BJ (cell line): ENCODE measurements around the gene CAPN9. TPM values are rescaled to one million over a fixed set of nuclear protein-coding genes. Genes with fewer than 3 reads are reported as not detected.
A peak's percentile ranks its signal among the peaks of the same experiment; 100 is the strongest.

Experiments used
- CTCF ChIA-PET: fragments of 350-600 bp; formaldehyde crosslinking; extraction: SDS; loops from one replicate; lab custom pipeline; 2021; ENCODE audit warnings: antibody characterized with exemption, inconsistent platforms; lab: Yijun Ruan, JAX
- POLR2A ChIA-PET: fragments of 300-600 bp; sonication (Branson Sonifier 250); formaldehyde crosslinking; extraction: SDS; loops from one replicate; lab custom pipeline; 2021; ENCODE audit warnings: antibody characterized with exemption; lab: Charles Lee
- DNase-seq: peaks from one replicate; pipeline ENCODE4 v3.0.0-alpha.2; 2011; ENCODE audit warnings: low read depth
- H3K27me3 ChIP-seq: 2 replicates; pipeline ENCODE4 v1.6.0; 2011; ENCODE audit warnings: low read length; ENCODE audit not compliant: control insufficient read depth, insufficient read depth
- H3K36me3 ChIP-seq: 2 replicates; pipeline ENCODE4 v1.5.1; 2011; ENCODE audit warnings: low read length; ENCODE audit not compliant: control insufficient read depth, insufficient read depth
- H3K4me3 ChIP-seq: 2 replicates; pipeline ENCODE4 v1.5.1; 2011; ENCODE audit warnings: low read depth, mild to moderate bottlenecking, control low read depth, low read length
- polyA plus RNA-seq: library from polyadenylated mRNA; depleted of rRNA; stranded (reverse); fragments of >200 nt; gene quantifications from 2 replicates; pipeline ENCODE4 v1.2.3, GENCODE V29; 2011
- TF ChIP-seq, protein P1 (sequence below): IDR thresholded peaks from 2 replicates; pipeline ENCODE4 v1.5.1; 2011; ENCODE audit warnings: low read depth, mild to moderate bottlenecking, control low read depth, inconsistent platforms, low read length, moderate library complexity; ENCODE audit not compliant: insufficient read depth

Gene CAPN9
- polyA plus RNA-seq, 1 experiment, result not detected

- Histone ChIP-seq H3K27me3 (peaks cover 3% of the 10 kb centered on the region; the same call in 1 of the 2 replicates), H3K36me3 (no peaks in the 10 kb centered on the region), H3K4me3 (no peak overlapping the region)
- ChIA-PET CTCF (interaction anchor here (1.3 kb wide), 1 partner anchor 87 kb away, joined by 4 read pairs; no protein-coding TSS in a partner anchor), POLR2A (interaction anchor here (1.0 kb wide), 1 partner anchor 126 kb away, joined by 3 read pairs; no protein-coding TSS in a partner anchor)
- peak; percentile 53 for DNase-seq
- TF ChIP-seq, protein P1, sequence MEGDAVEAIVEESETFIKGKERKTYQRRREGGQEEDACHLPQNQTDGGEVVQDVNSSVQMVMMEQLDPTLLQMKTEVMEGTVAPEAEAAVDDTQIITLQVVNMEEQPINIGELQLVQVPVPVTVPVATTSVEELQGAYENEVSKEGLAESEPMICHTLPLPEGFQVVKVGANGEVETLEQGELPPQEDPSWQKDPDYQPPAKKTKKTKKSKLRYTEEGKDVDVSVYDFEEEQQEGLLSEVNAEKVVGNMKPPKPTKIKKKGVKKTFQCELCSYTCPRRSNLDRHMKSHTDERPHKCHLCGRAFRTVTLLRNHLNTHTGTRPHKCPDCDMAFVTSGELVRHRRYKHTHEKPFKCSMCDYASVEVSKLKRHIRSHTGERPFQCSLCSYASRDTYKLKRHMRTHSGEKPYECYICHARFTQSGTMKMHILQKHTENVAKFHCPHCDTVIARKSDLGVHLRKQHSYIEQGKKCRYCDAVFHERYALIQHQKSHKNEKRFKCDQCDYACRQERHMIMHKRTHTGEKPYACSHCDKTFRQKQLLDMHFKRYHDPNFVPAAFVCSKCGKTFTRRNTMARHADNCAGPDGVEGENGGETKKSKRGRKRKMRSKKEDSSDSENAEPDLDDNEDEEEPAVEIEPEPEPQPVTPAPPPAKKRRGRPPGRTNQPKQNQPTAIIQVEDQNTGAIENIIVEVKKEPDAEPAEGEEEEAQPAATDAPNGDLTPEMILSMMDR, result no peak
Observed at GRCh38 chr1:230768903-230769570, 21.8 kb downstream of the CAPN9 start.

GRCh38 chr1:230770317-230770716, 23.1 kb downstream of the CAPN9 start:
- ChIA-PET POLR2A (no interaction called here), CTCF (interaction anchor here (0.9 kb wide), 1 partner anchor 127 kb away, joined by 3 read pairs; no protein-coding TSS in a partner anchor)
- TF ChIP-seq, protein P1, result no peak

GRCh38 chr1:230771773-230772354, 24.7 kb downstream of the CAPN9 start:
- TF ChIP-seq, protein P1, result no peak
- ChIA-PET POLR2A (interaction anchor here (0.6 kb wide), 1 partner anchor 736 kb away, joined by 4 read pairs; no protein-coding TSS in a partner anchor), CTCF (interaction anchor here (1.1 to 2.7 kb wide), 6 partner anchors 8 to 138 kb away, joined by 3 to 24 read pairs (median 9); partner anchors contain the start of gene COG2)
- no peaks in the 10 kb centered on the region for H3K36me3 ChIP-seq
- peaks cover 3% of the 10 kb centered on the region; the same call in 1 of the 2 replicates for H3K27me3 ChIP-seq
- H3K4me3 ChIP-seq, result no peak overlapping the region
- DNase-seq, result no peak

More at GRCh38 chr1:230770317-230770716, 23.1 kb downstream of the CAPN9 start:
- DNase-seq, result no peak
- Histone ChIP-seq H3K4me3 (no peak overlapping the region), H3K36me3 (no peaks in the 10 kb centered on the region), H3K27me3 (peaks cover 3% of the 10 kb centered on the region; the same call in 1 of the 2 replicates)

- ChIA-PET CTCF (interaction anchor here (0.7 to 2.7 kb wide), 21 partner anchors 9 to 1266 kb away, joined by 3 to 24 read pairs (median 4); partner anchors contain the start of gene COG2), POLR2A (interaction anchor here (0.6 to 1.1 kb wide), 2 partner anchors 14 to 735 kb away, joined by 3 to 4 read pairs; no protein-coding TSS in a partner anchor)
- TF ChIP-seq, protein P1, result peak; percentile 77
- no peaks in the 10 kb centered on the region for H3K36me3 ChIP-seq
- H3K27me3 ChIP-seq, result peaks cover 3% of the 10 kb centered on the region; the same call in 1 of the 2 replicates
- no peak overlapping the region for H3K4me3 ChIP-seq
- DNase-seq, result no peak
Observed at GRCh38 chr1:230772457-230773395, 25.5 kb downstream of the CAPN9 start.
